OCI-LY3 (cell line): ENCODE measurements around the gene GPR37L1.
A peak's percentile ranks its signal among the peaks of the same experiment; 100 is the strongest.
"Not testable (repeated sequence)": the region's sequence is repeated elsewhere in the genome, so short reads cannot be mapped to it uniquely, and the experiment has no call there.

ENCODE experiments used
- H2AFZ ChIP-seq: fragments of 200-600, 300-600 bp; shearing (Covaris generic); 2 replicates; pipeline ENCODE4 v1.6.0; 2014; ENCODE audit warnings: antibody characterized with exemption, low read depth, low read length
- H3K27ac ChIP-seq: fragments of 200-600, 300-600 bp; sonication (generic); 2 replicates; pipeline ENCODE4 v1.5.1; 2014; ENCODE audit warnings: mild to moderate bottlenecking, low read length, moderate library complexity, mixed read lengths
- H3K27me3 ChIP-seq: fragments of 200-600, 300-600 bp; sonication (generic); 2 replicates; pipeline ENCODE4 v1.6.1; 2014; ENCODE audit warnings: low read depth, low read length, mixed read lengths
- H3K36me3 ChIP-seq: fragments of 200-600, 300-600 bp; sonication (generic); replicated peaks from 2 replicates; pipeline ENCODE3; 2014; ENCODE audit warnings: low read depth, low read length, mixed read lengths
- H3K4me1 ChIP-seq: fragments of 300-600, 200-600 bp; sonication (generic); 2 replicates; pipeline ENCODE4 v1.6.1; 2014; ENCODE audit warnings: low read length, mixed read lengths
- H3K4me2 ChIP-seq: fragments of 200-600, 300-600 bp; sonication (generic); 2 replicates; pipeline ENCODE4 v1.6.1; 2014; ENCODE audit warnings: low read length, mixed read lengths
- H3K4me3 ChIP-seq: fragments of 300-600, 200-600 bp; sonication (generic); 2 replicates; pipeline ENCODE4 v1.5.1; 2014; ENCODE audit warnings: antibody characterized with exemption, mild to moderate bottlenecking, low read length, moderate library complexity
- H3K79me2 ChIP-seq: fragments of 300-600, 200-600 bp; shearing (Covaris generic); 2 replicates; pipeline ENCODE4 v1.6.1; 2014; ENCODE audit warnings: mild to moderate bottlenecking, low read length, mixed read lengths
- H3K9ac ChIP-seq: fragments of 300-600, 200-600 bp; shearing (Covaris generic); 2 replicates; pipeline ENCODE4 v1.6.0; 2014; ENCODE audit warnings: mild to moderate bottlenecking, low read length, moderate library complexity
- H3K9me3 ChIP-seq: fragments of 200-600, 300-600 bp; shearing (Covaris generic); 2 replicates; pipeline ENCODE4 v1.6.1; 2014; ENCODE audit warnings: low read length, mixed read lengths; ENCODE audit not compliant: insufficient read depth
- H4K20me1 ChIP-seq: fragments of 200-600, 300-600 bp; sonication (generic); 2 replicates; pipeline ENCODE4 v1.6.1; 2016; ENCODE audit warnings: low read length, mixed read lengths; ENCODE audit not compliant: insufficient read depth
- CTCF ChIP-seq: fragments of 200-600, 300-600 bp; sonication (generic); IDR thresholded peaks from 2 replicates; pipeline ENCODE4 v1.5.1; 2014; ENCODE audit warnings: antibody characterized with exemption, low read length, low read depth
- EZH2phosphoT487 ChIP-seq: fragments of 200-600 bp; shearing (Covaris generic); IDR thresholded peaks from 2 replicates; pipeline ENCODE4 v1.6.1; 2018; ENCODE audit warnings: antibody characterized with exemption, mixed run types, low read depth

GPR37L1 gene

DNA sequence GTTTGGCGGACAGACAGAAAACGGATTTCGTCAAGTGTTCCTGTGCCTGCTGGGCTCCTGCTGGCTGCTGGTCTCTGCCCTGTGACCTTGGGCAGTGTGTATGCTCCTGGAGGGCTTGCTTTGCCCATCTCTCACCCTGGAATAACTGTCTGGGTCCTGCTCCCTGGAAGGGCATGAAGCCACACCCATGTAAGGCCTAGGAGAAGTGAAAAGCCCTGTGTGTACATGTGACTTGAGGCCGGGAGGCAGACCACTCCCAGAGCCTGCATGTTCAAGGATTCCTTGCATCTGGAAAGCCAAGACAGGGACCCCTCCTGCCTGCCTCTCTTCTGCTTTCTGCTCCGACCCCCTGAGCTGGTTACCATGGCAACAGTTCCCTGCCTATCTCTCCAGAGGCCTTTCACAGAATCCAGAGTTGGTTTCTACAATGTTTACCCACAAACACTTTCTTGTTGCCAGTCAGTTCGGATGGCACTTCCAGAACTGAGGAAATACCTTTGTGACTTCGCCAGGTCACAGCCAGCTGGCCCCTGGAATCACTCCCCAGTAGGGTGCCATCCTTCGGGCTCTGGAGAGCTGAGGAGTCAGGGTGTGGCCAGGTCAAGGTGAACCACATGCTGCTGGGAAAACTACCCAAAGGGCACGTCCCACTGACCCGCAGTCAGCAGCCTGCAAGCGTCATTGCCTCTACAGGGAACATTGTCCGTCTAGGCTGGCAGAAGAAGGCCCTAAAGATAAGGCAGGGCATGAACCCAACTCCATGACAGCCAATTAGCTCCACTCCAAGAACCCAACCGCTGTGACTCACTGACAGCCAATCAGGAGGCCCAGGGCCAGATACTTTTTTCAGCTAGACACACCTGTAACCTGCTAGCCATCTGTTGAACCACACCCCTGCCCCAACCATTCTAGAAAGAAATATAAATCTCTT lies 14.7 kb upstream of the GPR37L1 start:
- Histone ChIP-seq H3K9me3 (no peaks in the 10 kb centered on the region), H3K27me3 (0 out of 2 replicates have a peak, but pooled peaks cover 2% of the 10 kb centered on the region), H3K27ac (no peak overlapping the region), H3K4me1 (peaks cover 15% of the 10 kb centered on the region), H3K4me3 (no peak overlapping the region), H3K79me2 (no peaks in the 10 kb centered on the region), H3K9ac (no peak overlapping the region), H3K36me3 (no peaks in the 10 kb centered on the region), H2AFZ (no peak overlapping the region), H3K4me2 (no peak overlapping the region), H4K20me1 (no peaks in the 10 kb centered on the region)
- TF ChIP-seq CTCF (no peak), EZH2phosphoT487 (no peak)

- H3K4me2 ChIP-seq, result no peak overlapping the region
These were observed 11.7 kb upstream of the GPR37L1 start for GRCh38 chr1:202110977-202111376.

GRCh38 chr1:202111589-202111988 lies 11.1 kb upstream of the GPR37L1 start:
- H3K4me2 ChIP-seq, H4K20me1 ChIP-seq, H3K36me3 ChIP-seq, H3K4me3 ChIP-seq, H3K27ac ChIP-seq, H3K9me3 ChIP-seq, H3K79me2 ChIP-seq, H3K9ac ChIP-seq, H2AFZ ChIP-seq, H3K27me3 ChIP-seq: not testable (repeated sequence)
- H3K4me1 ChIP-seq, result peaks cover 20% of the 10 kb centered on the region

More at GRCh38 chr1:202110977-202111376, 11.7 kb upstream of the GPR37L1 start:
- Histone ChIP-seq H4K20me1 (no peaks in the 10 kb centered on the region), H3K27me3 (0 out of 2 replicates have a peak, but pooled peaks cover 9% of the 10 kb centered on the region), H2AFZ (no peak overlapping the region), H3K9ac (no peak overlapping the region), H3K36me3 (no peaks in the 10 kb centered on the region), H3K9me3 (no peaks in the 10 kb centered on the region), H3K79me2 (no peaks in the 10 kb centered on the region), H3K4me1 (peaks cover 26% of the 10 kb centered on the region), H3K27ac (no peak overlapping the region), H3K4me3 (no peak overlapping the region)
- TF ChIP-seq CTCF, result no peak
- no peak for TF ChIP-seq EZH2phosphoT487

DNA sequence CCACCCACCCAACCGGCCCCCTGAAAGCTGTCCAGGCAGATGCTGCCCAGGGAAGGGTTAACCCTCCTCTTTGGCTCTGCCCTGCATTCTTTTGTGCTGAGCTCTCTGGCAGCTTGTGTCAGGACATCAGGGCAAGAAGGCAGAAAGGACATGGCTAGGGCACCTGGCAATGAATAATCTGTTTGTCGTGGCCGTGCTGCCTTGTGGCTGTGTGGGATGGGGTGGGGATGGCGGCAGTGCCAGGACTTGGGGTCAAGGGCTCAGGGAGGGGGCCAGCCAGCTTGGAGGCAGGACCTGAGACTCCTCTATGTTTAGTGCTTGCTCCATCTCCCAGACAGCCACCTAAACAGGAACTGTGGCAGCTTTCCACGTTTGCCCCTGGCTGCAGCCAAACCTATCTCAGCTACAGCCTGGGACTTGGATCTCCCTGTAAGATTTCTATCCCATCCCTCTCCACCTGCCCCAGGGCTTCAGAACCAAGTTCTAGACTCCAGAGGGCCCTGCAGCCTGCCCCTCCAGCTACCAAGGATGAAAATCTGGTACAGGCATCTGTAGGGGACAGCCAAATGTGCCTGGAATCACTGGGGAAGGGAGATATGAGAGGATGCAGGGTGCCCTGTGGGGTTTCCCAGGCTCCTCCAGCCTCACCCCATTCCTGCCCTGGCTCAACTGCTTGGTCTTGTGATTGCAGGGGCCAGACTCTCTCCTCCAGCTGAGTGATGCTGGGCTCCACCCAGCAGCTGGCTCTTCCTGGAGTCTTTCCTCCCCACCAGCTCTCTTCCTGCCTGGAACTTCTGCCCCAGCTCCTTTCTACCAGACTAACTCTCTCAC lies 9.6 kb upstream of the GPR37L1 start:
- H3K27ac ChIP-seq, result no peak overlapping the region
- H3K4me2 ChIP-seq, result peak overlapping the region; percentile 52; the same call in 1 of the 2 replicates
- no peak overlapping the region for H3K4me3 ChIP-seq
- H3K9me3 ChIP-seq, result no peaks in the 10 kb centered on the region
- H3K4me1 ChIP-seq, result peaks cover 18% of the 10 kb centered on the region
- H3K27me3 ChIP-seq, result 0 out of 2 replicates have a peak, but pooled peaks cover 9% of the 10 kb centered on the region
- no peaks in the 10 kb centered on the region for H4K20me1 ChIP-seq
- H2AFZ ChIP-seq, result no peak overlapping the region
- H3K79me2 ChIP-seq, result no peaks in the 10 kb centered on the region
- no peak overlapping the region for H3K9ac ChIP-seq
- H3K36me3 ChIP-seq, result no peaks in the 10 kb centered on the region
- TF ChIP-seq CTCF (no peak), EZH2phosphoT487 (no peak)
